ENCODE data around the gene TMEM270.

The TMEM270 gene

DNA sequence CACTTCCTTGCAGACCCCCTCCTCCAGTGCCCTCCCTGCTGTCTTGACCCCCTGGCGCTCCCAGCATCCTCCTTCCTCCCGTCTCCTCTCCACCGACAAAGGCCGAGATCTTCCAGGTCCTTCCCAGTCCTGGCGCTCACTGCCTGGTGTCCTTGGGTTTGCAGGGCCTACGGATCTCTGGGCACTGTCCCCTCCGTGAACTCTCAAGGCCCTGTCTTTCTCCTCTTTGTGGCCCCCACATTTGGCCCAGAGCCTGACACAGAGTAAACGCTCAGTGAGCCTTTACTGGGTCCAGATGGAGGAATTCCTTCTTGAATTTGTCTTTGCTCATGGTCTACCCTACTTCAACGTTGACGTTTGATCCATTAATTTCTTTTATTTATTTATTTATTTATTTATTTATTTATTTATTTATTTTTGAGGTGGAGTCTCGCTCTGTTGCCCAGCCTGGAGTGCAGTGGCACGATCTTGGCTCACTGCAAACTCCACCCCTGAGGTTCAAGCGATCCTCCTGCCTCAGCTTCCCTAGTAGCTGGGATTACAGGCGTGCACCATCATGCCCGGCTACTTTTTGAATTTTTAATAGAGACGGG, 29.7 kb downstream of the TMEM270 start:
- DNase-seq, result no peak

DNA sequence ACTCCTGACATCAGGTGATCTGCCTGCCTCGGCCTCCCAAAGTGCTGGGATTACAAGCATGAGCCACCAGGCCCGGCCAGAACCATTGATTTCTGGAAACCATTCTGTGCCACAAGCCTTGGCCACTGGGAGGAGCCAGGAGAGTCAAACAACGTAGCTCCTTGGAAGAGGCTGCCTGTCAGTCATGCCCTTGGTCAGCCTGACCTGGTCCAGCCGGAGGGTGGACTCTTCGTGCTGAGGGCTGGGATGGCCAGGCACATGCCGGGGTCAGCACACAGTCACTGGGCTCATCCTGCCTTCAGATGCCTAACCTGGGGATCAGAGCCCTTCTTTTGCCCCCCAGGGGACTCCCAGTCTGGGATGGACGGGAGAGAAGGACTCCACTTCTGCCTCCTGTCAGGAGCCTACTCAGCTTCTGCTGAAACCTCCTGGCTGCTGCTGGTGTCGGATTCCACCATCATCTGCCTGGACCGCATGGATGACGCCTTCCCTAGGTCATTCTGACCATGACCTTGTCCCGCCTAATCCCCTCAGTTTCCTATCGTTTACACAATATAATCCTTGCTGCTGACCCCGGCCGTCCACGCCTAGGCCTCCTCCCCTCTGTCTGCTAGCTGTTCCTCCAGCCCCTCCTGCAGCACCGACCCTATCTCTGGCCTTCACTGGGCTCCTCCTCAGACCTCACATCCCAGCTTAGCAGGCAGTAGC, 30.4 kb downstream of the TMEM270 start:
- no peak for DNase-seq

DNA sequence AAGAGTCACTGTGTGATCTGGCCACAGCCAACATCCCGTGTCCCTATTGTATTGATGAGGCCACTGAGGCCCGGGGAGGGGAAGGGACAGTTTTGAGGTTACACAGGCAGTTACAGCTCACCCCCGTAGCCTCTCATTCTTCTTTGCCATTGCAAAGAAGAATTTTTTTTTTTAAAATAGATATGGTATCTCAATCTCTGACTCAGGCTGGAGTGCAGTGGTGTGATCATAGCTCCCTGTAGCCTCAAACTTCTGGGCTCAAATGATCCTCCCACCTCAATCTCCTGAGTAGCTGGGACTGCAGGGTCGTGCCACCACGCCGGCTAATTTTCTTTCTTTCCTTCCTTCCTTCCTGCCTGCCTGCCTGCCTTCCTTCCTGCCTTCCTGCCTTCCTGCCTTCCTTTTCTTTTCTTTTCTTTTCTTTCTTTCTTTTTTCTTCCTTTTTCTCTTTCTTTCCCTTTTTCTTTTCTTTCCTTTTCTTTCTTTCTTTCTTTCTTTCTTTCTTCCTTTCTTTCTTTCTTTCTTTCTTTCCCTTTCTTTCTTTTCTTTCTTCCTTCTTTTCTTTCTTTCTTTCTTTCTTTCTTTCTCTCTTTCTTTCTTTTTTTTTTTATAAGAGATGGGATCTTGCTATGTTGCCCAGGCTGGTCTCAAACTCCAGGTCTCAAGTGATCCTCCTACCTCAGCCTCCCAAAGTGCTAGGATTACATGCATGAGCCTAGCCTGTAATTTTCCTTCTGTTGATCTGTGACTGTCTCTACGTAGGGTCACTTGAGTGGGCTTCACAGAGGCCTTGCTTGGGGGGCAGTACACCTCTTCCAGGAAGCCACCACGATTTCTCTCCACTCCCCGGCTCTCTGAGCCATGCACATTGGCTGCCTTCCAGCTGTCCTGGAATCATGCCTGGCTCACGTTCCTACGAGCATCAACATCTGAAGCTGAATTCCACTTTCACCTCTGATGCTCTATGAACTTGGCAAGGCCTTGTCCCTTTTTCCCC, 31.3 kb downstream of the TMEM270 start:
- peak; percentile 63 for DNase-seq

DNA sequence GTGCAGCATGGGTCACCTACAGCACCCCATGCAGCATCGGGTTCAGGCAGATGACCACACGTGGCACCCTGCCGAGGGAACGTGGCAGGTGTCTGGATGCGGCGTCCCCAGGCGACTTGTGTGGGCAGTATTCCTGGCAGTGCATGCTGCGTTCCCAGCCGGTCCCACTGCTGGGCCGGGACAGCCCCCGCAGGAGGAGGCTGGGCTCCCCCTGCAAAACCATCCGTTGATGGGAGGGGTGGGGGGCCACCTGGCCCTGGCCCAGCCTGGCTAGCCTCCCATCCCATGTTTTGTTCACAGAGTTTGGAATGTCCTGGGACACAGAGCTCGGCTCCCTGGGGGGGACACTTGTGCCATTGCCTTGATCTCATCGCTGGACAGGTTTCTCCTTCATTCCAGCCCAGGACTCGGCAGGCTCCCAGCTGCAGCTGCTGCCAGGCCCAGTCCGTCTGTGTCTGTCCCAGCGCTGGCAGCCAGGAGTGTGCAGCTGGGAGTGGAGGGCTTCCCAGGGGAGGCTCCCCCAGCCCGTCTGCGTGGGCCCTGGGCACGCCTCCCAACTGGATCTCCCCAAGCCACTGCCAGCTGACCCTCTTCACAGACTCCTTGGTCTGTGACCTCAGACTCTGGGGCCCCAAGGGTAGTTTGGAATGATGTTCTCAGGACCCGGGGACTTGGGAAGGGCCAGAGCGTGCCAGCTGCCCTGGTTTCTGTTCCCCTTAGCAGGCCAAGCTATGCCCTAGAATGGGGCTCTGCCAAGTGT, 32.6 kb downstream of the TMEM270 start:
- DNase-seq, result peak; percentile 68

DNA sequence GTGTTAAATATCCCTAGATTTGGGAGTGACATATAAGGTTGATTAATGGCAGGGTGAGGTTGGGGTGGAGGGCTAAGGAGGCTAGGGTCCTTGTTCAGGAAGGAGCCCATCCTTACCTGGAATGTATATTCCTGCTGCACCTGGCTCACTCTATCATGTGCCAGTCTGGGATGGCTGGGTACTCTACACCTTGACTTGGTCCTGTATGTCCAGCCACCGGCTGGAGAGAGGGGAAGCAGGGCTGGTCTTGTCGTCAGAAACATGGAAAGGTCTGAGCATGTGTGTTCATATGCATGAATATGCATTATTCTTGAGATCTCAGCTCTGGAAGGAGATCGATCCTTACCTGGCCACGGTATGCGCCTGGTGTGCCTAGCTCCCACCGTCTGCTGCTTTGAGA, 33.2 kb downstream of the TMEM270 start:
- no peak for DNase-seq

DNA sequence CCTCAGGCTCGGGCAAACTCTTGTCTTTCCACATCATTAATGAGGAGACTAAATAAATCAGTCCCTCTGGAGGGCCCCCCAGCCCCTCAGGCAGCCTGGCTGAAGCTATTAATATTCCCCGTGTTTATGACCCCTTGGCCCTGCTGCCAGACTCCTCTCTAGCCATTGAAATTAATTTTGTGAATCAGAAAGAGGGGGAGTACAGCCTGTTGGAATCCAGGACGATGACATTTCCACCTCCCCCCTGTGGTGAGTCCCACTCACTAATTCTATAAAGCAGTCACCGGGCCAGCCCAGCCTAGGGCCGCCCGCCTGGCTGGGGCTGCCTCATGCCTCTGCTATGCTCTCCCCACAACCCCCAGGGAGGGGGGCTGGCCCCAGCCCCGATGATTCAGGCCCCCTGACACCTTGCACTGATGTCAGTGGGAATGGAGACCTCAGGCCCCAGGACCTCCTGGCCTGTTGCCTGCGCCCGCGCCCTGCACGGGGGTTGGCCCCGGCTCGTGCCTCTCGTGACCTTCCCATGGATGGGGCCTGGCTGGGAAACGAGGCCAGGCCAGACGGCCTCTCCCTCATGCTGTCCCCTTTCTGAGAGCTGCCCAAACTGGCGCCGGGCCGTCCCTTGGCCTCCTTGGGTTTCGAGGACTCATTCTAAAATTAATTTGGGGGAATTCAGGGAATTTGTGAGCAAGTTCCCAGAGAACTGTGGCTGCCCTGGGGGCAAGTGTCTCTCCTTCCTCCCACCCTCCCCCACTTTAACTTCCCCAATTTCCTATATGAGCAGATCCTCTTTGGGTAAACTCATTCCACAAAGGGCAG, 34.0 kb downstream of the TMEM270 start:
- no peak for DNase-seq

DNA sequence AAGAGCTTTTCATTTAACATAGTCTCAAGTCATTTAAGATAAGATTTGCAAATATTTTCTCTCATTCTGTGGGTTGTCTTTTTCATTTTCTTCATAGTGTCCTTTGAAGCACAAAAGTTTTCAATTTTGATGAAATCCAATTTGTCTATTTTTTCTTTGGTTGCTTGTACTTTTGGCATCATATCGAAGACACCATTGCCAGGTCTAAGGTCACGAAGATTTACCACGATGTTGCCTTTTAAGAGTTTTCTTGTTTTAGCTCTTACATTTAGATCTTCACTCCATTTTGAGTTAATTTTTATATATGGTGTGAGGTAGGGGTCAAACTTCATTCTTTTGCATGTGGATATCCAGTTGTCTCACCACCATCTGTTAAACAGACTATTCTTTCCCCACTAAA, 34.7 kb downstream of the TMEM270 start:
- DNase-seq, result no peak

DNA sequence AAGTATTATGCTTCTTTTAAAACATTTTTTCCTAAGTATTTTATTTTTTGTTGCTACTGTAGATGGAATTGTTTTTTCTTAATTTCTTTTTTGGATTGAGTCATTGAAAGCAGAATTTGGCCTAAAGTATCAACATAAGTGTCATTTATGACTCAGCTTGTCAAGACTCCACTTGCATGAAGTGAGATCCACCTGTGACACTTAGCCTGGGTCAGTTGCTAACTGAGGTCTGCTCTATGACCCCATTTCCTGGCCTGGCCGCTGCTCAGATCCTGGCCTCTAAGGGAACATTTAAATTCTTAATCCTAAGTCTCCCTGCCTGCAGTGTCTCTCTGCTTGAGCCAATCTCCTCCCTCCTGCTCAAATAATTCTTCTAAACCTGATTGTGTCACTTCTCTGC, 35.5 kb downstream of the TMEM270 start:
- no peak for DNase-seq

DNA sequence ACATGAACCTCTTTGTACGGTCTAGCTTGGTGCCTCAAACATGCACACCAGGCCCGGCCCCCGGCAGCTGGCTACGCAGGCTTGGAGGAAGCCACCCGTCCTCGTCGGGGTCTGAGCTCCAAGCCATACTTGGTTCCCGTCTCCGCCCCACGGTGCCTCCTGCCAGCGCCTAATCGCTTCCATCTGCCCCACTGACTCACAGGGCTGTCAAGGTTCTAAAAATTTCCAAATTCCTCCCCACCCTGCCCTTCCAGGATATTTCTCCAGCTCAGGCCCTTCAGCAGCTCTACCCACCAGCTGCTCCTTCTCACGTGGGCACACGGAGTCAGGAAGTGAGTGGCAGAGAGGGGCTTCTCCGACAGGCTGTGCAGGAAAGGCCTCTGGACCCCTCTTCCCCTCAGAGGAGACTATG, 38.8 kb downstream of the TMEM270 start:
- DNase-seq, result peak; percentile 89

DNA sequence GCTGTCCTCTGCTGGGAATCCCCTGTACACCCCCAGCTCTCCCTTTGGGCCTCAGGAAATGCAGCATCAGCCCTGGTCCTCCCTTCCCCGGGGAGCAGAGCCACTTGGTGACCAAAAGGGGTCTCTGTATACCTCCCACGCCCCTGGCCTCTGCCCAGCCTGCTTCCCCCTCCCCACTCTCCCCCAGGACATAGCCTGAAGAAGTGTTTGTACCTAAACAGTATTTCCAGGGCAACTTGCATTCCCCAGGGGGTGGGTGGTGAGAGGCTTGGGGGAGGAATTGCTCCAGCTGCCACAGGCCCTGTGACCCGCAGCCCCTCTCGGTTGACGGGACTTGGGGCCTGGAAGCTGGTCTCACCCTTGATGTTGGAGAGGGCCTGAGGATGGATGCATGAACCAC, 39.3 kb downstream of the TMEM270 start:
- DNase-seq, result no peak

DNA sequence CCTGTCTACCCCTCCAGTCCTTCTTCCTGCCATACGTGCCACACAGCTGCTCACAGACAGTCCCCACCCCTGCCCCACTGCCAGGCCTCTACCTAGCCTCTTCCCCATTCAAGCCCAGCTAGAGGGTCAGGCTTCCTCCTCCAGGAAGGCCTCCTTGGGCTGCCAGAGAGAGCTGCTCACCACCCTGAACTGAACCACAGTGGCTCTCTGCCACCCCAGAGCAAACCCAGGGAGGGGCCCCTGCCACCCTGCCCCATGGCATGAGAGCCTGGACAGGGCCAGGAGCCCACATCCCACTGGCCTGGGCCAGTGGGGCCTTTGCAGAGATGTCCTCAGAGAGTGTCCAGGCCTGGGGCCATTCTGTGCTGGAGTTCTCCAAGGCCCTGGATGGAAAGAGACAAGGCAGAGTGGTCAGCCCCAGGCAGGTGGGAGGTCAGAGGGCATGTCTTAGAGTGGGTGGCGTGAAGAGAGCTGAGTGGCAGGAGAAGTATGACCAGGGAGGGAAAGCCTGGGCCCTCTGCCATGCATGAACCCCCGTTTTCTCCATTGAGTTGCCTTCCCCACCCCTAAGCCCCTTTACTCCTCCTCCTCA, 40.4 kb downstream of the TMEM270 start:
- DNase-seq, result no peak

DNA sequence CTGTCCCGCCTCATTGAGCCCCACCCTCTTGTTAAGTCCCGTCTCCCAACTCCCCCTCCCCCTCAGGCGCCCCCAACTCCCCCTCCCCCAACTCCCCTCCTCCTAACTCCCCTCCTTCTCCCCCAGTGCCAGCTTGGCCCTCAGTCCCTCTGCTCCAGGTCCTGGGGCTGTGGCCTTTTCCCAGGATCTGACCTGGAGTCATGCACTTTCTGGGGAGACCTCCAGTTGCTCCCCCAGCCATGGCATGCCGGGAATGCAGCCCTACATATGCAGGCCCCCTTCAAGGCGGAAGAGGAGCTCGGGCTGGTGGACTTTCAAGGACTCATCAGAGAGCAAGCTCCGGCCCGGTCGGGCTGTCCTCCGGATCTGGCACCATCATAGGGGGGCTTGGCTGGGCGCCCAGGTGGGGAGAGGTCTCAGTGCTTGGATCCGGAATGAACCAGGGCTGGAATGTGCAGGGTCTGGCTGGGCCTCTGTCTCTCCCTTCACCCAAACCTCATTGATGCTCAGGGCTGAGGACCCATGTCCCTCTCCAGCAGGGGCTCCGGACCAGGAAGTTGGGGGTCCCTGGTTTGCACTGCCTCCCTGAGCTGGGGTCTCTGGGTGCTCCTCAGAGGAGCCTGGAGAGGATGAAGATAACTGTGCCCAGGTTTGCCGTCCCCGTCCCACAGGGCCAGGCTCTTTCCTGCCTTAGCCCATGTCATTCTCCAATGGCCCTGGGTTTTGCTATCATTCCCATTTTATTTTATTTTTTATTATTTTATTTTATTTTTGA, 41.1 kb downstream of the TMEM270 start:
- DNase-seq, result no peak

DNA sequence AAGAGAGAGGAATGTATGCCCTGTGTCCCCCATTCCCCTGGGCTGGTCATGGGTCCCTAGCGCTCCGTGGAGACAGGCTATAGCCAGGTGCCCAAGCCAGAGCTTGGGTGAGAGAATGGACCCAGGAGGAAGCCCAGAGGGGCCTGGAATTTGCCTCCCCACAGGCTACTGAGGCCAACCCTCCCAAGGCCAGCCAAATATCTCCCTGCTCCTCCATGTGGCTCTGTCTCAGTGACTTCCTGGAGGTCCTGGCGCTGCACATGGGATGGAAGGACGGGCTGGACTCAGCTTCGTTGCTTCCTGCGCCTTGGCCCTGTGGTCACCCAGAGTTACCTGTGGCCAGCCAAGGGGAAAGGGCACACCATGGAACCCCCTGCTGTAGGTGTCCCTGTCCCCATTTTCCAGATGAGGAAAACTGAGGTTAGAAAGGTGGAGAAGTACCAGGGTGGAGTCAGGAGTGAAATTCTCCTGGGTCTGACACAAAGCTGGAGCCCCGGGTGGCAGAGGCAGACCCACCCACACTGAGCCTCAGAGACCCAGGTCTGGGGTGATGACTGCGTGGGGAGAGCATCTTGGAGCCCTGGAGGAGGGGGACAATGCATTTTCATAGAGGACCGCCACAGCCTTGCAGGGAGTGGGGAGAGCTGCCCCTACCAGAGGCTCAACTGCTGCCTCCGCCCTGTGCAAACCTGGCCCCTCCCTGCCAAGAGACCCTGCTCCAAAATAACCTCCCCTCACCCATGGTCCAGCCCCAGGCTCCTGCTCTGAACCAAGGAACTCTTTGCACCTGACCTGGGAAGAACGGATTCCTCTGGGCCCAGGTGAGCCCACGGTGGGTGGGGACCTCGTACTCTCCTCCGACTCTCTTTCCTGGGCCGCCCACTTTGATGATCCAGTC, 42.6 kb downstream of the TMEM270 start:
- no peak for DNase-seq

DNA sequence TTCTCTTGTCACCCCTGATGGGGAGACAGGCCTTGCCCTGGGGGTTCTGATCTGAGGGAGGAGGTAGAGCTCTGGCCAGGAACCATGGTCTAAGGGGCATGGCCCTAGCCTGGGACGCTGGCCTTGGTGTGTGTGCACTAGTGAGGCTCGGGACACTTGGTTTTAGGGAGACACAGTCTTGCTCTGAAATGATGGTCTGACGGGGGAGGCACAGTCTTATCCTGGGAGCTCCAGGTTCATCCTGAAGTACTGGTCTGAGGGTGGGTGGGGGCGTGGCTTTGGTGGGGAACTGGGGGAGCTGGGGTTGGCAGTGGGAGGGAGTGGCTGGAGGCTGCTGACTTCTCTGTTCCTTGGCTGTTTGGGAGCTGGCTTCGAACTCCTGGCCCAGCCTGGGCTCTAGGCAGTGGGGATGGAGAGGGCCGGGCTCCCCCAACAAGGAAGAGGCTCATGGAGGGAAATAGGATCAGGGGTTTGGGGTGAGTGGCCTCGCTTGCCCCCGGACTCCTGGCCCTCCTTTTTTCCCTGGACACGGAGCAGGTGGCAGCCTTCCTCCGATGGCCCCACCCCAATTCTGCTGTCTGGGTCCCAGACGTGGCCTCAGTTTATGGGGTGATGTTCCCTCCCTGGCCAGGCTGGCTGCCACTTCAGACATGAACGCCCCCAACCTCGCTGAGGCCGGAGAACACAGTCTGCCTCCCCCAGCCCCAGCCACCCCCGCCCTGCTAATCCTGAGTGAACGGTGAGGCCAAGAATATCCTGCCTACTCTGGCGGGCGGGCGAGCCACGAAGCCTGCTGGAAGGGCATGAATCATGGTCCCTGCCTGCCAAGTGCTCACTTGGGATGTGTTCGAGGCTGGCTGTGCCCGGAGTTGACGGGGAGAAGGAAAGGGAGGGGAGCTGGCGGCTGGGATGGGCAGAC, 43.5 kb downstream of the TMEM270 start:
- DNase-seq, result no peak

DNA sequence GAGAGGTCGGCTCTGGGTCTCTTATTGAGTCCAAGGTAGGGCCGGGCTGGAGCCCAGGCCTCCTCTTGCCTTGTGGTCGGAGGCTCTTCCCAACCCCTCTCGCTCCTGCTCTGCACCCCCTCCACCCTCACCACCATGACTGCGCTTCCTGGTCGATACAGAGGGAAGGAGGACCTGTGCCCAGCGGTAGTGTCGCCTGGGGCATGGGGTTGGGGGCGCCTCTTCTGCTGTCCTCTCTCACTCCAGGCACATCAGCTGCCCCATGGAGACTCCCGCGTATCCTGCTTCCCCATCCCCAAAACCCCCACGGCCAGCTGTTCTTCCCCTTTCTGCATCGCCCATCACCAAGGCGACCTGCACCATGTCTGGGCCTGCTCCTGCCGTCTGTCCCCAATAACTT, 44.4 kb downstream of the TMEM270 start:
- DNase-seq, result peak; percentile 24

DNA sequence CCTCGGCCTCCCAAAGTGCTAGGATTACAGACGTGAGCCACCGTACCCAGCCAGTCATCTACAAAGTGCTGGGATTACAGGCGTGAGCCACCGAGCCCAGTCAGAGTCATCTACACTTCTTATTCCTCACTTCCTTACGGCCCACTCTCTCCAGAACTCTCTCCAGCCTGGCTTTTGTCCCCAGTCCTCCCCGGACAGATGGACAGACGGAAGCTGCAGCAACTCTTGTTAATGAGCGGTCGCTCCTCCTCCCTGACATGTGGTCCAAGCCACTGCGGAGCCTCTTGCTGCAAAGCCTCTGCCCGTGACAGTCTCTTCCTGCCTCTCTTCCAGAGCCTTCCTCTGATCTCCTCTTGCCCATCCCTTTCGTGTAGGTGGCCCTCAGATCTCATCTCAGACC, 45.9 kb downstream of the TMEM270 start:
- no peak for DNase-seq

DNA sequence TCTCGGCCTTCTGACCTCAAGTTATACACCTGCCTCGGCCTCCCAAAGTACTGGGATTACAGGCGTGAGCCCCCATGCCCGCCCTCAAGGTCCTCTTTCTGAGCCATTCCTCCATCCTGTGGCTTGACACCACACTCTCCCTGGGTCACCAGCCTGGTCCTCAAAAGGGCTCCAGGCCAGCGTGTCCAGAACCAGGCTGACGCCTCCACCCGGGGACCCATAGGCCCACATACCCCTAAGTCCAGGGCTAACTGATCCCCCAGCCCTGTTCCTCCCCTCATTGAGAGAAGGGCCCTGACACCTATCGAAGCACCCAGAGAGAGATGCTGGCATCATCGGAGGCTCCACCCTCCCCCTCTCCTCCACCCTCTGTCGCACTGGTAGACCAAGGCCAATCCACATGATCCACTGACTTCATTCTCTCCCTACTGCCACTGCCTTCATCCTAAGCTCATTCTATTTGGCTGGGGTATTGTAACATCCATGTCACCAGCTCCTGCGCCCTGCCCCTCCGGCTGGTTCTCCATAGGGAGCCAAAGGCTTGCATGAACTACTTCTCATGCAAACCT, 46.7 kb downstream of the TMEM270 start:
- no peak for DNase-seq

DNA sequence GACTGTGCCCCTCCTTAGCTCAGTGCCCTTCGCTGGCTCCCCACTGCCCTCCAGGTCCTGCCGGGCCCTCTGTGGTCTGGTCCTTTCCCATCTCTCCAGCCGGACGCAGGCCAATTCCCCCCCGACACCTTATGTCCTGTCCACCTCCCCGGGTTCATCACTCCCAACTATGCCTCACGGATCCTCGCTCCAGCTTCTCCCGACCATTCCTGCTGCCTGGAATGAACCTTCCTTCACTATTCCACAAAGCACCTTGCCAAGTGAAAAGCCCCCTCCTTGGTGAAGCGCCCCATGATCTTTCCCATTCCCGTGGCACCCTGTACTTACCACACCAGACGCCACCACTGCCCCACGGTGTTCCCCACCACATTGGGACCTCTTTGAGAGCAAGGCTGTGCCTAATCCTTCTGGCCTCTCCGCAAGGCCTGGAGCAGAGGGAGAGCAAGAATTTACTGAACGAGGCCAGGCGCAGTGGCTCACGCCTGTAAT, 47.2 kb downstream of the TMEM270 start:
- no peak for DNase-seq
